Measurements from ENCODE around the gene TMEM141. TPM values are rescaled to one million over a fixed set of nuclear protein-coding genes. Genes with fewer than 3 reads are reported as not detected.

The TMEM141 gene
- total and polyA plus RNA-seq, 8 donors: 29.2 to 104 (median 39.5) TPM

GRCh38 chr9:136807281-136808074, 16.3 kb downstream of the TMEM141 start, which contains the start of gene RABL6:
RABL6 (plus strand) TSS chr9:136807948; CDS start chr9:136808197, 249 bp downstream.
- intact Hi-C loops (cut with DNase I): no loop called here
- H3K27ac ChIP-seq: peak within 1 kb of the TSS; percentile 75 to 92 (median 82)
- H3K9me3 ChIP-seq: no peaks in the 10 kb centered on the region
- peak within 1 kb of the TSS; percentile 86 to 94 (median 90) for H3K4me3 ChIP-seq
- H3K27me3 ChIP-seq: no peaks in the 10 kb centered on the region
- H3K36me3 ChIP-seq: no peaks in the 10 kb centered on the region
- no peak for FAIRE-seq
- peaks cover 3 to 24% (median 8%) of the 10 kb centered on the region in 3 donors for H3K4me1 ChIP-seq
- 1% methylated on average over 67 to 96 of the region's 96 CpGs for WGBS, 2 donors
- peak; percentile 69 to 92 (median 84) for DNase-seq
- ATAC-seq: peak; percentile 83 to 92 (median 88)
- no peak for TF ChIP-seq CTCF (IDR thresholded peaks at IDR 0.05)

GRCh38 chr9:136808075-136808805, 17.1 kb downstream of the TMEM141 start:
- FAIRE-seq (no peak), ATAC-seq (peak; percentile 14 to 45 (median 39)), DNase-seq (peak in 4 of 6 donors; percentile 59 to 85 (median 72))
- peak overlapping the region; percentile 49 to 92 (median 56) for H3K27ac ChIP-seq
- WGBS, 2 donors: 0% methylated on average over 56 to 93 of the region's 93 CpGs
- H3K4me3 ChIP-seq: peak overlapping the region; percentile 86 to 94 (median 90)
- no peak for TF ChIP-seq CTCF (IDR thresholded peaks at IDR 0.05)
- H3K36me3 ChIP-seq: no peaks in the 10 kb centered on the region
- peaks cover 3 to 24% (median 8%) of the 10 kb centered on the region in 3 donors for H3K4me1 ChIP-seq
- no peaks in the 10 kb centered on the region for H3K9me3 ChIP-seq
- intact Hi-C loops (cut with DNase I): no loop called here
- H3K27me3 ChIP-seq: no peaks in the 10 kb centered on the region

GRCh38 chr9:136808806-136809158, 17.6 kb downstream of the TMEM141 start:
- FAIRE-seq (no peak), ATAC-seq (peak in 1 of 4 donors; percentile 7), DNase-seq (no peak)
- peak overlapping the region; percentile 86 to 94 (median 90) for H3K4me3 ChIP-seq
- intact Hi-C loops (cut with DNase I): no loop called here
- H3K27ac ChIP-seq: peak overlapping the region; percentile 49 to 92 (median 56)
- no peaks in the 10 kb centered on the region for H3K9me3 ChIP-seq
- TF ChIP-seq CTCF (IDR thresholded peaks at IDR 0.05): no peak
- peaks cover 3 to 24% (median 8%) of the 10 kb centered on the region in 3 donors for H3K4me1 ChIP-seq
- no peaks in the 10 kb centered on the region for H3K36me3 ChIP-seq
- WGBS, 2 donors: 4% methylated on average over 14 of the region's 14 CpGs
- no peaks in the 10 kb centered on the region for H3K27me3 ChIP-seq

GRCh38 chr9:136814725-136815421, 23.7 kb downstream of the TMEM141 start:
- H3K4me3 ChIP-seq: no peak overlapping the region
- no peak overlapping the region for H3K27ac ChIP-seq
- ATAC-seq (no peak), FAIRE-seq (no peak), DNase-seq (peak in 1 of 6 donors; percentile 28)
- H3K27me3 ChIP-seq: no peaks in the 10 kb centered on the region
- intact Hi-C loops (cut with DNase I): no loop called here
- 89 to 92% methylated on average over 13 of the region's 13 CpGs for WGBS, 2 donors
- H3K9me3 ChIP-seq: no peaks in the 10 kb centered on the region
- no peak for TF ChIP-seq CTCF (IDR thresholded peaks at IDR 0.05)
- H3K4me1 ChIP-seq: peaks cover under 1 to 8% (median under 1%) of the 10 kb centered on the region in 3 donors
- no peaks in the 10 kb centered on the region for H3K36me3 ChIP-seq

Data from pancreas (tissue), 10 donors.